NT2/D1 (cell line): ENCODE results near the gene ARID1A.
"Not testable (repeated sequence)": the region's sequence is repeated elsewhere in the genome, so short reads cannot be mapped to it uniquely, and the experiment has no call there.

Experiments
- DNase-seq: peaks from one replicate; pipeline ENCODE4 v3.0.0-alpha.2; 2011; ENCODE audit warnings: low read depth, low spot score
- H3K27me3 ChIP-seq: 2 replicates; pipeline ENCODE4 v1.6.0; 2011; ENCODE audit warnings: mild to moderate bottlenecking; ENCODE audit not compliant: insufficient read length, insufficient read depth
- H3K36me3 ChIP-seq: 2 replicates; pipeline ENCODE4 v1.6.1; 2011; ENCODE audit warnings: mild to moderate bottlenecking, low read length, mixed read lengths; ENCODE audit not compliant: insufficient read depth, insufficient read length
- H3K4me1 ChIP-seq: 2 replicates; pipeline ENCODE4 v1.5.1; 2011; ENCODE audit not compliant: insufficient read depth, insufficient read length
- H3K4me3 ChIP-seq: 2 replicates; pipeline ENCODE4 v1.5.1; 2011; ENCODE audit warnings: low read depth; ENCODE audit not compliant: insufficient read length
- H3K9ac ChIP-seq: 2 replicates; pipeline ENCODE4 v1.6.0; 2011; ENCODE audit warnings: low read depth; ENCODE audit not compliant: insufficient read length
- H3K9me3 ChIP-seq: 2 replicates; pipeline ENCODE4 v1.5.1; 2011; ENCODE audit warnings: mild to moderate bottlenecking, low read length; ENCODE audit not compliant: insufficient read depth
- SUZ12 ChIP-seq: IDR thresholded peaks from 2 replicates; pipeline ENCODE4 v1.6.1; 2011; ENCODE audit not compliant: insufficient read length, insufficient read depth; ENCODE audit errors: extremely low read depth
- YY1 ChIP-seq: IDR thresholded peaks from 2 replicates; pipeline ENCODE4 v1.6.1; 2011; ENCODE audit not compliant: insufficient read length, insufficient read depth
- ZNF274 ChIP-seq: IDR thresholded peaks from 2 replicates; pipeline ENCODE4 v1.6.1; 2011; ENCODE audit warnings: mild to moderate bottlenecking, low read depth, low read length

The ARID1A gene

DNA sequence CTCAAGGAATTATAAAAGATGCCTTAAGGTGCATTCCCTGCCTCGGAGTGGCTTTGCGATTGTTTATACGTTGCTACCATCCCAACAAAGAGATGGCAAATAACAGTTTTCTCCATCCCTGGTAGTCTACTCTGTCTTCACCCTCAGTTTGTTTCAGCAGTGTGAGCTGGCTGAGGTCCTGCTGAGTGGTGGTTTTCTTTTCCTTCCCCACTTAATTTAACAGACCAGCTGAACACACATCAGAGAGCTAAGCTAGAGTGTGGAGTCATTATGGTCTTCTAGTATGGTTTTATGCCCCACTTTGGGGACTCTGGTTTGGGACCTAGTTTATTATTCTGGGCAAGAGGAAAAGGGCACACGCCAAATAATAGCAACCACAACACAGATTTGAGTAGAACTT is 94.1 kb downstream of the ARID1A start:
- peaks cover 13% of the 10 kb centered on the region for H3K4me1 ChIP-seq
- H3K4me3 ChIP-seq: no peak overlapping the region
- no peak for TF ChIP-seq YY1
- no peak for TF ChIP-seq SUZ12
- TF ChIP-seq ZNF274: no peak
- H3K27me3 ChIP-seq: no peaks in the 10 kb centered on the region
- no peak for DNase-seq
- H3K9me3 ChIP-seq: no peaks in the 10 kb centered on the region
- no peak overlapping the region for H3K9ac ChIP-seq
- H3K36me3 ChIP-seq: peaks cover 24% of the 10 kb centered on the region

DNA sequence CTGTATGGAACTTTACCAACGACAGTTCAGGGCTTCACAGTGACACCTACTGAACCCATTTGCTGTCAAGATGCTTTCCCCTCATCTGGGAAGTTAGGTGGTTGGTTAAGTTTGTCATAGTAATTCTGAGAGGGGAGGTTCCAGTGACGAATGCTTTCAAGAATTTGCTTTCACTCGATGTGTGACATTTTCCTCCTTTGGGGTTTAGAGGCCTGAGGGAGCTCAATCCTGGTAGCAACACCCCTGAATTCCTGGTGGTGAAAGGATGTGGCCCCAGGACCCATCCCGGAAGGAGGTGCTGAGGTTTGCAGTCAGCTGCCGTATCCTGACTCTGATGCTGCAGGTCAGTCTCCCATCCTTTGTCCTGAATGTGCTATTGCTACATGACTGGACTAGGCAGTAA is 94.7 kb downstream of the ARID1A start:
- no peak for TF ChIP-seq SUZ12
- no peak for TF ChIP-seq ZNF274
- no peak for TF ChIP-seq YY1
- Histone ChIP-seq H3K4me3 (no peak overlapping the region), H3K4me1 (peaks cover 13% of the 10 kb centered on the region), H3K9ac (peak overlapping the region; percentile 8), H3K9me3 (no peaks in the 10 kb centered on the region), H3K36me3 (peaks cover 28% of the 10 kb centered on the region), H3K27me3 (no peaks in the 10 kb centered on the region)
- DNase-seq: no peak

DNA sequence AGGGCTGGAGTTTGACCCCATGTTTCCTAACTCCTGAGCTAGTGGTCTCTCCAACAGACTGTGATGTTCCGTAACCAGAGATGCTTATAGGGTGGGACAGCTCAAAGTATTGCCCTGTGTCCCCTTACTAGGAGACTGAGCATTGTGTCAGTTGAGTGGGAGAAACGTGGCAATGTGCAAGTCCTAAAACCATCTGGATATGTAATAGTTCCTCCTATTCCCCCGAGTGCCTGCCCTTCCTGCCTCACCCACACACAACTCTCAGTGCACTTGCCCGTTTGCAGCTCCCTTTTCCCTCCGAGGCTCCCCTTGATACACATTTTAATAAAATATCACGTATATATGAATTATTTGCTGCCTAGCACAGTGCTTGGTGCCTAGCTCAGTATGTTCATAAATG is 95.3 kb downstream of the ARID1A start:
- H3K9ac ChIP-seq: no peak overlapping the region
- TF ChIP-seq YY1 (no peak), SUZ12 (no peak), ZNF274 (no peak)
- H3K4me1 ChIP-seq: peaks cover 8% of the 10 kb centered on the region
- no peak for DNase-seq
- H3K4me3 ChIP-seq: no peak overlapping the region
- H3K27me3 ChIP-seq: no peaks in the 10 kb centered on the region
- H3K36me3 ChIP-seq: peaks cover 28% of the 10 kb centered on the region
- H3K9me3 ChIP-seq: no peaks in the 10 kb centered on the region

DNA sequence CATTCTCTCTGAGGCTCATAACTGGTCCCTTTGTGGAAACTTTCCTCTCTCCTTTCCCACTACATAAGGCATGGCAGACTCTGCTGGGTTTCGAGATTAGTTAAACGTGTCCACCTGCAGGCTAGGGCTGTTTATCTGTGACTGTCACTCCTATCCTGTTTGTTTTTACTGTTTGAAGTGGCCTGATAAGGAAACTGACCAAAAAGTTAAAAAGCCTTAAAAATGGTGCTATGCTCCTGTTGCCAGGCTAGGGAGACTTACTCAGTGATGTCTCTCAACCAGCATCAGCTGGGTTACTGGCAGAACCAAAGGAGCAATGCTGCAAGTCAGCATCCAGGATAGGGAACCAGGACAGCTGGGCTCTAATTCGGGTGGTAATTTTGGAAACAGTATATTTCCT is 95.8 kb downstream of the ARID1A start:
- Histone ChIP-seq H3K9ac (no peak overlapping the region), H3K4me3 (no peak overlapping the region), H3K36me3 (peaks cover 30% of the 10 kb centered on the region), H3K27me3 (no peaks in the 10 kb centered on the region), H3K4me1 (peaks cover 3% of the 10 kb centered on the region), H3K9me3 (no peaks in the 10 kb centered on the region)
- DNase-seq: no peak
- TF ChIP-seq ZNF274 (no peak), YY1 (no peak)

DNA sequence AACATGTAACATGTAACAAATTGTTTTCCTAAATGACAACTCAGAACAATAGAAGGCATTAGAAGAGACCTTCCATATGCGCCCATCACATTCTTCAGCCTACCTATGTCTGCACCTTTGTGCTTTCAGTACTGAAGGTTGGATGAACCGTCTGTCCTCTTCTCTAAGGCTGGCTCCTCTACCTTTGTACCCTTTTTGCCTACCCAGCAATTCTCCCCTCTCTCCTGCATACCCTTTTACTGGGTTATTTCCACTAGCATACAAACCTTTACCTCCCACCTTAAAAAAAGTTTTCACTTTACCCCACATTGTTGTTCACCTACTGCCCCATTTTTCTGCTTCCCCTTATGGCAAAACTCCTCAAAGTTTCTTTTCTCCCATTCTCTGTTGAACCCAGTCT is 97.1 kb downstream of the ARID1A start:
- H3K27me3 ChIP-seq: no peaks in the 10 kb centered on the region
- peaks cover 43% of the 10 kb centered on the region for H3K36me3 ChIP-seq
- H3K4me1 ChIP-seq: peaks cover 3% of the 10 kb centered on the region
- TF ChIP-seq ZNF274 (no peak), YY1 (no peak), SUZ12 (no peak)
- no peak overlapping the region for H3K9ac ChIP-seq
- H3K4me3 ChIP-seq: no peak overlapping the region
- DNase-seq: no peak
- H3K9me3 ChIP-seq: no peaks in the 10 kb centered on the region

DNA sequence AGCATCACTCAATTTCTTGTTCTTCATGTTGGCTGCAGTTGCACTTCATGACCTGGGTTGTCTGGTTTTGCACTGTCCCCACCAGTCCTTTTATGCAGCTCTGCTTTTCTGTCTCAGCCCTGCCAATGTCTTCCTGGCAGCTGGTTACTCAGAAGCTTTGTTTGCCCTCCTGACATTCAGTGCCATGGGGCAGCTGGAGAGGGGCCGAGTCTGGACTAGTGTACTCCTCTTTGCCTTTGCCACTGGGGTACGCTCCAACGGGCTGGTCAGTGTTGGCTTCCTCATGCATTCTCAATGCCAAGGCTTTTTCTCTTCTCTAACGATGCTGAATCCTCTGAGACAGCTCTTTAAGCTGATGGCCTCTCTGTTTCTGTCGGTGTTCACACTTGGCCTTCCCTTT is 98.6 kb downstream of the ARID1A start:
- peaks cover 47% of the 10 kb centered on the region for H3K36me3 ChIP-seq
- H3K27me3 ChIP-seq: no peaks in the 10 kb centered on the region
- no peak overlapping the region for H3K4me3 ChIP-seq
- TF ChIP-seq YY1: no peak
- no peak for TF ChIP-seq SUZ12
- TF ChIP-seq ZNF274: no peak
- no peak for DNase-seq
- H3K9ac ChIP-seq: no peak overlapping the region
- H3K9me3 ChIP-seq: no peaks in the 10 kb centered on the region
- peaks cover 3% of the 10 kb centered on the region for H3K4me1 ChIP-seq

DNA sequence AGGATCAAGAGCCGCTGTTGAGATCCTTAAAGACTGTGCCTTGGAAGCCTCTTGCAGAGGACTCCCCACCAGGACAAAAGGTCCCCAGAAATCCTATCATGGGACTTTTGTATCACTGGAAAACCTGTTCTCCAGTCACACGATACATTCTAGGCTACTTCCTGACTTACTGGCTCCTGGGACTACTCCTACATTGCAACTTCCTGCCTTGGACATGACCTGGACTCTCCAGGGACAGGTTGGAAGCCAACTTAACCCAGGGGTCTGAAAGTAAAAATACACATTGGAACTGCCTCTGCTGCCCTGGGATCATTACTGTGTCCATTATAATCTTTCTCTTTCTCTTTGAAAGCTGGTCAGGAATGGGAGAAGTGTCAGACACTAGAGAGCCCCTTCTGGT is 101.8 kb downstream of the ARID1A start:
- H3K4me3 ChIP-seq: no peak overlapping the region
- no peaks in the 10 kb centered on the region; the same call in 1 of the 2 replicates for H3K9me3 ChIP-seq
- peaks cover 39% of the 10 kb centered on the region for H3K36me3 ChIP-seq
- DNase-seq: no peak
- TF ChIP-seq SUZ12 (no peak), ZNF274 (no peak), YY1 (no peak)
- H3K9ac ChIP-seq: no peak overlapping the region
- H3K4me1 ChIP-seq: peaks cover 9% of the 10 kb centered on the region
- no peaks in the 10 kb centered on the region for H3K27me3 ChIP-seq

DNA sequence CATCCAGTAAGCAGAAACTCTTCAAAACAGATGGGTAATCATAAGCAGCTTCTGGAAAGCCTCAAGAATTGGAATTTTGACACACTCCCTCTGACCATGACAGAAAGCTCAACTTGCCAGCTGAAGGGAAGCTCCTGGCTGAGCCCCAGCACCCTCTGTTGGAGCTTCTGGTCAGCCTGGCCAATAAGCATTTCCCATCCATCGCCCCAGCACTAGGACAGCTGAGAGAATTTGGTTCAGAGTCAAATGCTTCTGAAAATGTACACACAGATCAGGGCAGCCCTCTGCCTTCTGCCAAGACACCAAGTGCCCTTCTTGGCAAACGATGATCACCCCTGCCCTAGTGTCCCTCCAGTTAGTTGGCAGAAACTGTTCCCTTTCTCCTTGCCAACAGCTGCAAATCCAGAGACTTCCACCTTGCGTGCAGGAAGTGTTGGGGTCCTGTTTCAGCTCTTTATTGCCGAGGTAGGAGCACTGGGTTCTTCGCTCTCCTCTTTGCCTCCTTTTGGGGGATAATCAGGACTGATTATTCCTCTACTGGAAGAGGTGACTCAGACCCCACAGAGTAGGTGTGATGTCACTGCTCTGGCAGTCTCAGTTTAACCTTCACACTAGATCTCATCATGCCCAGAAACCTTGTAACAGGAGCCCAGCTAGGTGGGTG is 103.8 kb downstream of the ARID1A start:
- Histone ChIP-seq H3K27me3 (no peaks in the 10 kb centered on the region), H3K4me1 (peaks cover 9% of the 10 kb centered on the region), H3K9me3 (no peaks in the 10 kb centered on the region; the same call in 1 of the 2 replicates), H3K9ac (peak overlapping the region; percentile 12), H3K36me3 (peaks cover 26% of the 10 kb centered on the region), H3K4me3 (no peak overlapping the region)
- DNase-seq: no peak
- TF ChIP-seq ZNF274 (no peak), YY1 (no peak), SUZ12 (no peak)

DNA sequence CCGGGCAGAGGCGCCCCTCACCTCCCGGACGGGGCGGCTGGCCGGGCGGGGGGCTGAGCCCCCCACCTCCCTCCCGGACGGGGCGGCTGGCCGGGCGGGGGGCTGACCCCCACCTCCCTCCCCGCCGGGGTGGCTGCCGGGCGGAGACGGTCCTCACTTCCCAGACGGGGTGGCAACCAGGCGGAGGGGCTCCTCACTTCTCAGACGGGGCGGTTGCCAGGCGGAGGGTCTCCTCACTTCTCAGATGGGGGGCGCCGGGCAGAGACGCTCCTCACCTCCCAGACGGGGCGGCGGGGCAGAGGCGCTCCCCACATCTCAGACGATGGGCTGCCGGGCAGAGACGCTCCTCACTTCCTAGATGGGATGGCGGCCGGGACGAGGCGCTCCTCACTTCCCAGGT is 108.1 kb downstream of the ARID1A start:
- DNase-seq, H3K36me3 ChIP-seq, H3K27me3 ChIP-seq, H3K9ac ChIP-seq, H3K9me3 ChIP-seq, H3K4me1 ChIP-seq, H3K4me3 ChIP-seq: not testable (repeated sequence)

DNA sequence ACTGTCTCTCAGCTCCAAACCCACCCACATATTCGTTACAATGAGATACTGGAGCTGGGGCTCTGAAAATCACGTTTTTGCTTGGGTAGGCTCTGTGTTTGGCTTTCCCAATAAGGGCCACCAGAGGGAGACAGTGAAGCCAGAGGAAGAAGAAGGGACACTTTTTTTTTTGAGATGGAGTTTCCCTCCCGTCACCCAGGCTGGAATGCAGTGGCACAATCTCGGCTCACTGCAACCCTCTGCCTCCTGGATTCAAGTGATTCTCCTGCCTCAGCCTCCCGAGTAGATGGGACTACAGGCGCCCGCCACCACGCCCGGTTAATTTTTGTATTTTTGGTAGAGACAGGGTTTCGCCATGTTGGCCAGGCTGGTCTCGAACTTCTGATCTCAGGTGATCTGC is 114.3 kb downstream of the ARID1A start:
- H3K4me1 ChIP-seq, DNase-seq, H3K36me3 ChIP-seq, H3K27me3 ChIP-seq, H3K9me3 ChIP-seq, H3K9ac ChIP-seq, H3K4me3 ChIP-seq: not testable (repeated sequence)
